MCF 10A (cell line): ENCODE measurements around the gene SDHB. TPM values are rescaled to one million over a fixed set of nuclear protein-coding genes. Genes with fewer than 3 reads are reported as not detected.

Experiments
- BruUV-seq: library from RNA; stranded (reverse); fragments of 400-500 nt; replicated peaks from 2 replicates; lab custom pipeline; 2021; lab: Mats Ljungman, UMichigan
- CTCF ChIA-PET: fragments of 300-600 bp; sonication (Branson Sonifier 250); formaldehyde crosslinking; extraction: SDS; loops from one replicate; lab custom pipeline; 2021; ENCODE audit warnings: antibody characterized with exemption, inconsistent platforms; lab: Yijun Ruan, JAX
- POLR2A ChIA-PET: fragments of 300-600, 350-650 bp; sonication (Branson Sonifier 250); formaldehyde crosslinking; extraction: SDS; loops from one replicate; lab custom pipeline; 2020; ENCODE audit warnings: antibody characterized with exemption, inconsistent platforms; lab: Yijun Ruan, JAX
- DNase-seq: peaks from one replicate; pipeline ENCODE4 v3.0.0-alpha.2; 2018; ENCODE audit not compliant: unreplicated experiment
- H3K27ac Mint-ChIP-seq: one replicate; pipeline ENCODE4 v1.8.0; 2022; ENCODE audit warnings: mild to moderate bottlenecking, low read depth, mixed read lengths; ENCODE audit not compliant: unreplicated experiment
- H3K27me3 Mint-ChIP-seq: one replicate; pipeline ENCODE4 v1.8.0; 2022; ENCODE audit warnings: mixed read lengths; ENCODE audit not compliant: insufficient read depth, unreplicated experiment
- H3K36me3 Mint-ChIP-seq: one replicate; pipeline ENCODE4 v1.8.0; 2022; ENCODE audit warnings: mild to moderate bottlenecking, moderate library complexity, mixed read lengths; ENCODE audit not compliant: insufficient read depth, unreplicated experiment
- H3K4me1 Mint-ChIP-seq: one replicate; pipeline ENCODE4 v1.8.0; 2022; ENCODE audit warnings: mixed read lengths; ENCODE audit not compliant: insufficient read depth, unreplicated experiment
- H3K4me3 Mint-ChIP-seq: one replicate; pipeline ENCODE4 v1.8.0; 2022; ENCODE audit warnings: mild to moderate bottlenecking, moderate library complexity, mixed read lengths; ENCODE audit not compliant: unreplicated experiment
- H3K9me3 Mint-ChIP-seq: one replicate; pipeline ENCODE4 v1.8.0; 2022; ENCODE audit warnings: mixed read lengths; ENCODE audit not compliant: unreplicated experiment
- intact Hi-C: fragments of 100-400 bp; cut with micrococcal nuclease; formaldehyde crosslinking; loops from 2 replicates; pipeline ENCODE4 v1.14.1; 2022
- total RNA-seq: library from RNA; stranded (reverse); gene quantifications from 2 replicates; pipeline ENCODE4 v1.2.3, GENCODE V29; 2022
- TF ChIP-seq, protein P1 (sequence below): fragments of 200-600 bp; IDR thresholded peaks from one replicate; pipeline ENCODE4 v1.8.0; 2022; ENCODE audit warnings: antibody characterized with exemption, mild to moderate bottlenecking; ENCODE audit not compliant: unreplicated experiment

Gene SDHB
- total RNA-seq, 1 experiment from 2014 or later: 166 TPM

DNA sequence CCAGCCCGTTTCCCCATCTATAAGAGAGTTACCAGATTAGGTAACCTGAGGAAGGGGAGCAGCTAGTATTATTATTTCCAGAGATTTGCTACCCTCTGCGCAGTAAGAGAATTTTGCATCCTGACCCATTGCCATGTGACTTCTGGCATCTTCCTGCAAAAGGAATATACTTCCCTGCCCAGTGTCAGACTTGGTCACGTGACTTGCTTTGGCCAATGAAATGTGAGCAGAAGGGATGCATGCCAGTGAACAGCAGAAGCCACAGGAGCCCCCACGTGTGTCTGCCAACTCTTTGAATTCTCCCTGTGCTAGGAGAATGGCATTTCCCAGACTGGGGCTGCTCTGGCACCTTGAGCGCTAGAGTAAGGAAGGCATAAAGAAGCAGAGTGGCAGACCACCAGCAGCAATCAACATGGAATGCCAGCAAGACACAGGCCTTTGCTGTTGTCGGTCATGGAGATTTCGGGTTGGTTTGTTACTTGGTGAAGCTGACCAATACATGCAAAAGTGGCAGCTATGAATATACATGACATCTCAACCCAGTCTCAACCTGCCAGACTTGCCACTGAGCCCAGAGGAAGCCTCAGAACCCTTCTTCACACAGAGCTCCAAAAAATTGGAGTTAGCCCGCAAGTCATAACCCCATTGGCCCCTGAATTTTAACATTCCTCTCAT, 26.4 kb upstream of the SDHB start:
- Mint-ChIP-seq H3K9me3 (no peaks in the 10 kb centered on the region), H3K27me3 (no peaks in the 10 kb centered on the region), H3K4me3 (no peak overlapping the region), H3K27ac (no peak overlapping the region), H3K36me3 (no peaks in the 10 kb centered on the region), H3K4me1 (peaks cover 4% of the 10 kb centered on the region)
- CTCF ChIA-PET: interaction anchor here (0.6 to 1.4 kb wide), 2 partner anchors 14 to 341 kb away, joined by 3 read pairs; no protein-coding TSS in a partner anchor
- TF ChIP-seq, protein P1, sequence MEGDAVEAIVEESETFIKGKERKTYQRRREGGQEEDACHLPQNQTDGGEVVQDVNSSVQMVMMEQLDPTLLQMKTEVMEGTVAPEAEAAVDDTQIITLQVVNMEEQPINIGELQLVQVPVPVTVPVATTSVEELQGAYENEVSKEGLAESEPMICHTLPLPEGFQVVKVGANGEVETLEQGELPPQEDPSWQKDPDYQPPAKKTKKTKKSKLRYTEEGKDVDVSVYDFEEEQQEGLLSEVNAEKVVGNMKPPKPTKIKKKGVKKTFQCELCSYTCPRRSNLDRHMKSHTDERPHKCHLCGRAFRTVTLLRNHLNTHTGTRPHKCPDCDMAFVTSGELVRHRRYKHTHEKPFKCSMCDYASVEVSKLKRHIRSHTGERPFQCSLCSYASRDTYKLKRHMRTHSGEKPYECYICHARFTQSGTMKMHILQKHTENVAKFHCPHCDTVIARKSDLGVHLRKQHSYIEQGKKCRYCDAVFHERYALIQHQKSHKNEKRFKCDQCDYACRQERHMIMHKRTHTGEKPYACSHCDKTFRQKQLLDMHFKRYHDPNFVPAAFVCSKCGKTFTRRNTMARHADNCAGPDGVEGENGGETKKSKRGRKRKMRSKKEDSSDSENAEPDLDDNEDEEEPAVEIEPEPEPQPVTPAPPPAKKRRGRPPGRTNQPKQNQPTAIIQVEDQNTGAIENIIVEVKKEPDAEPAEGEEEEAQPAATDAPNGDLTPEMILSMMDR: no peak
- no peak for DNase-seq
- POLR2A ChIA-PET: interaction anchor here (0.6 kb wide), 1 partner anchor 153 kb away, joined by 3 read pairs; no protein-coding TSS in a partner anchor
- intact Hi-C loops: no loop called here
- BruUV-seq: no TSS peak

DNA sequence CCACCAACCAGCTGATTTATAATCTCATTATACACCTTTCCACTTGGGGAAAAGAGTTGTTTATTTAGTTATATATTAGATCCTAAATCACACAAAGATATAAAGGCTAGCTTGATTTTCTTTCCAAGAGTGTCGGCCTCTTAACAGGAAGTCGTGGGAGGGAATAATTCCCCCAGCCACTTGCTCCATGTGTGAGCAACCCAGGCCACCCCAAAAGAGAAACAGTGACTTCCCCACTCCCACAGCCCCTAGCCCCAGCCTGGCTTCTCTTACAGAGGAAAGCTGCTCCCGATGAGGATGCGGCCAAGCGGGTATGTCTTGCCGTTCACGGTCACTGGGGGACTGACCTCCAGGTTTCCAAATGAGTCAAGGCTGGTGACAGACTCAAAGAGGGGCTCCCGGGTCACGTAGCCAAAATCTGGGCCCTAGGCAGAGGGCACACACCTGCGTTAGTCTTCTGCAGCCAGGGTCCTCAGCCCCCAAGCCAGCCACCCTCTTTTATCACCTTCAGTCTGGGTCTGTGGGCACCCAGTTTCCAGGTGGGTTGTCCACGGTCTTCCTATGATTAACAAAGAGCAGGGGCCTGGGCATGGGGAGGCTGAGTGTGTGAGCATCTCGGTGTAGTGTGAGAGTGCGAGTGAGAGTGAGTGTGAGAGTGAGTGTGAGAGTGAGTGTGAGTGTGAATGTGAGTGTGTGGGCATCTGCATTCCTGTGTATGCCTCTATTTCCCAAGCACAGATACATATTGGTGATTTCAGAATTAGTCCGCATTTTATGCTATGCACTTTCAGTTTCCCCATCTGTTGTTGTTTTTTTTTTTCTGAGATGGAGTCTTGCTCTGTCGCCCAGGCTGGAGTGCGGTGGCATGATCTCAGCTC, 25.4 kb upstream of the SDHB start:
- H3K36me3 Mint-ChIP-seq: no peaks in the 10 kb centered on the region
- H3K27ac Mint-ChIP-seq: no peak overlapping the region
- no peak for DNase-seq
- H3K9me3 Mint-ChIP-seq: no peaks in the 10 kb centered on the region
- H3K4me3 Mint-ChIP-seq: no peak overlapping the region
- POLR2A ChIA-PET: no interaction called here
- BruUV-seq: no TSS peak
- TF ChIP-seq, protein P1: no peak
- peaks cover 4% of the 10 kb centered on the region for H3K4me1 Mint-ChIP-seq
- no peaks in the 10 kb centered on the region for H3K27me3 Mint-ChIP-seq
- intact Hi-C loops: no loop called here
- CTCF ChIA-PET: no interaction called here

DNA sequence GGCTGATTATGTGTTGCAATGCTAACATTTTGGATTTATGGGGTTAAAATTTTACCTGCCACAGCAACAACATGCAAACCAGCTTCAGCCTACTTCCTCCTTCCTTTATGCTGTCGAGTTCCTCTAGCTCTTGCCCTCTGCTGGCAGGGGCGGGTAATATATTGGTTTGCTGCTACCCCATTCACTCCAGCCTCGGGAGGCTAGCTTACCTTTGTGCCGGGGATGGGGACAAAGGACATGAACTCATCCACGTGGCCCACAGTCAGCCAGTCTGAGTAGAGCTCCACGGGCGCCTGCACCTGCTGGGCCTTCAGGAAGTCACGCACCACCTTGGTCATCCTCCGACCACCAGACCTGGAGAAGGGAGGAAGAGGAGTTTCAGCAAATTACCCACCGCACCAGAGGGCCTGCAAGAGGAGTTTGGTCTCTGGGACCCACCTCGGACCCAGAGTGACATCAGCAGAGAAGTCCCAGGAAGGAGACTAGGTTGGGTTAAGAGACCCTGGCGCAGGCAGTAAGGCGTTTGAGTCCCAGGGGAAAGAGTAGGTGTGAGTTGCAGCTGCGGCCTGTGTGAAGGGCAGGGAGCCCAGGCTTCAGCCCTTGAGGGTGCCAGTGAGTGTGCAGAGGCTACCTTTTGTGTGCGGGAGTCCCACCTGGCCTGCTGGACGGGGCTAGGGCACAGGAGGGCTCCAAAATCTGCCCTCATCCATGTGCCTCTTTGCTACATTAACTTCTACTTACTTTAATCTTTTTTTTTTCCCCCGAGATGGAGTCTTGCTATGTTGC, 21.8 kb upstream of the SDHB start:
- BruUV-seq: no TSS peak
- TF ChIP-seq, protein P1: peak; percentile 48
- Mint-ChIP-seq H3K36me3 (no peaks in the 10 kb centered on the region), H3K4me3 (no peak overlapping the region), H3K27ac (no peak overlapping the region), H3K4me1 (peaks cover 4% of the 10 kb centered on the region), H3K9me3 (no peaks in the 10 kb centered on the region), H3K27me3 (no peaks in the 10 kb centered on the region)
- ChIA-PET CTCF (interaction anchor here (0.5 to 3.0 kb wide), 12 partner anchors 8 to 605 kb away, joined by 3 to 14 read pairs (median 3); no protein-coding TSS in a partner anchor), POLR2A (no interaction called here)
- intact Hi-C loops: loop anchor here (1.0 kb wide), 1 partner anchor 16 kb away; no protein-coding TSS in a partner anchor
- peak; percentile 69 for DNase-seq
